SK-N-SH (cell line): ENCODE measurements around the gene ADGRF4. TPM values are rescaled to one million over a fixed set of nuclear protein-coding genes. Genes with fewer than 3 reads are reported as not detected.

Experiments
- CTCF ChIA-PET: fragments of 300-600, 350-600 bp; formaldehyde crosslinking; extraction: SDS; loops from one replicate; lab custom pipeline; 2021; lab: Yijun Ruan, JAX
- POLR2A ChIA-PET: fragments of 350-600 bp; sonication (Branson Sonifier 250); formaldehyde crosslinking; extraction: SDS; loops from one replicate; lab custom pipeline; 2020; ENCODE audit warnings: antibody characterized with exemption, inconsistent platforms; lab: Yijun Ruan, JAX
- DNase-seq: peaks from one replicate; pipeline ENCODE4 v3.0.0; 2012
- H2AFZ ChIP-seq: fragments of 200-600 bp; sonication (generic); 2 replicates; pipeline ENCODE4 v1.8.1; 2016; ENCODE audit warnings: antibody characterized with exemption, mild to moderate bottlenecking, low read depth
- H3F3A ChIP-seq: fragments of 200-600 bp; sonication (generic); replicated peaks from 2 replicates; pipeline ENCODE3; 2016; ENCODE audit warnings: antibody characterized with exemption, mild to moderate bottlenecking; ENCODE audit not compliant: insufficient read depth
- H3K27ac ChIP-seq, 2 experiments: fragments of 200-500 bp in 1 of 2; fragments of 200-600 bp in 1 of 2; sonication (Bioruptor generic) in 1 of 2; sonication (generic), shearing (Covaris generic) in 1 of 2; 2 replicates each; pipeline versions ENCODE4 v1.5.1 to v1.6.1; 2014 to 2016; ENCODE audit warnings: low read depth in 2 of 2, inconsistent platforms in 1 of 2, low read length in 1 of 2, mild to moderate bottlenecking in 1 of 2, mixed read lengths in 1 of 2
- H3K27me3 ChIP-seq: fragments of 200-600 bp; sonication (generic), shearing (Covaris generic); 2 replicates; pipeline ENCODE4 v1.6.1; 2016; ENCODE audit warnings: mixed run types; ENCODE audit not compliant: insufficient read depth
- H3K36me3 ChIP-seq, 2 experiments: fragments of 200-500 bp in 1 of 2; fragments of 200-600 bp in 1 of 2; sonication (Bioruptor generic) in 1 of 2; sonication (generic) in 1 of 2; replicated peaks in 1 of 2; 2 replicates each; pipeline versions ENCODE3 to v1.5.1; 2014 to 2016; ENCODE audit warnings: low read length in 1 of 2, mild to moderate bottlenecking in 1 of 2; ENCODE audit not compliant: insufficient read depth in 2 of 2, control insufficient read depth in 1 of 2
- H3K4me1 ChIP-seq, 2 experiments: fragments of 200-500 bp in 1 of 2; fragments of 200-600 bp in 1 of 2; sonication (Bioruptor generic) in 1 of 2; sonication (generic), shearing (Covaris generic) in 1 of 2; 2 replicates each; pipeline versions ENCODE4 v1.5.1 to v1.6.1; 2014 to 2016; ENCODE audit warnings: low read depth in 1 of 2, low read length in 1 of 2, mixed run types in 1 of 2; ENCODE audit not compliant: insufficient read depth in 2 of 2, control insufficient read depth in 1 of 2
- H3K4me2 ChIP-seq: fragments of 200-600 bp; sonication (generic), shearing (Covaris generic); 2 replicates; pipeline ENCODE4 v1.6.1; 2017; ENCODE audit warnings: mixed run types
- H3K4me3 ChIP-seq, 2 experiments: fragments of 200-500 bp in 1 of 2; fragments of 200-600 bp in 1 of 2; sonication (Bioruptor generic) in 1 of 2; sonication (generic), shearing (Covaris generic) in 1 of 2; 2 replicates each; pipeline versions ENCODE4 v1.5.1 to v1.8.1; 2014 to 2016; ENCODE audit warnings: low read depth in 2 of 2, inconsistent platforms in 1 of 2, low read length in 1 of 2, mild to moderate bottlenecking in 1 of 2, mixed read lengths in 1 of 2, moderate library complexity in 1 of 2
- H3K79me2 ChIP-seq: fragments of 200-600 bp; sonication (generic); 2 replicates; pipeline ENCODE4 v1.8.1; 2017; ENCODE audit warnings: mild to moderate bottlenecking; ENCODE audit not compliant: insufficient read depth
- H3K9ac ChIP-seq: fragments of 200-600 bp; sonication (generic); 2 replicates; pipeline ENCODE4 v1.6.1; 2017; ENCODE audit warnings: mixed run types
- H3K9me2 ChIP-seq: fragments of 200-600 bp; sonication (generic); 2 replicates; pipeline ENCODE4 v1.6.1; 2017; ENCODE audit warnings: mixed run types
- H3K9me3 ChIP-seq: fragments of 200-600 bp; sonication (generic); 2 replicates; pipeline ENCODE4 v1.6.1; 2017; ENCODE audit warnings: mixed run types, mild to moderate bottlenecking, moderate library complexity
- H4K20me1 ChIP-seq: fragments of 200-600 bp; sonication (generic); 2 replicates; pipeline ENCODE4 v1.6.1; 2017; ENCODE audit warnings: mild to moderate bottlenecking, mixed run types; ENCODE audit not compliant: insufficient read depth
- CHD2 ChIP-seq: fragments of 150-350 bp; IDR thresholded peaks from 2 replicates; pipeline ENCODE4 v1.6.1; 2018; ENCODE audit warnings: low read length; ENCODE audit not compliant: partially characterized antibody
- ELF1 ChIP-seq: IDR thresholded peaks from 2 replicates; pipeline ENCODE4 v1.4.0; 2012
- EP300 ChIP-seq, 2 experiments: IDR thresholded peaks; 2 replicates each; pipeline versions ENCODE4 v1.4.0 to v1.6.1; 2012; ENCODE audit warnings: borderline replicate concordance in 1 of 2, low read depth in 1 of 2, low read length in 1 of 2
- EZH2phosphoT487 ChIP-seq: fragments of 200-600 bp; sonication (generic); IDR thresholded peaks from 2 replicates; pipeline ENCODE4 v1.6.1; 2017; ENCODE audit warnings: low read depth, mixed run types, mild to moderate bottlenecking, antibody characterized with exemption, moderate library complexity, borderline replicate concordance
- FOSL2 ChIP-seq: IDR thresholded peaks from 2 replicates; pipeline ENCODE4 v1.4.0; 2012; ENCODE audit warnings: low read depth, mild to moderate bottlenecking, moderate library complexity, borderline replicate concordance
- FOXJ3 ChIP-seq: sonication (generic); formaldehyde crosslinking; IDR thresholded peaks from 2 replicates; pipeline ENCODE4 v1.5.1; 2020; ENCODE audit warnings: mild to moderate bottlenecking, missing genetic modification reagents
- FOXM1 ChIP-seq: IDR thresholded peaks from 2 replicates; pipeline ENCODE4 v1.4.0; 2012; ENCODE audit warnings: low read depth, mild to moderate bottlenecking
- GABPA ChIP-seq: IDR thresholded peaks from 2 replicates; pipeline ENCODE4 v1.4.0; 2012; ENCODE audit warnings: low read depth, mild to moderate bottlenecking
- IRF3 ChIP-seq: fragments of 150-350 bp; IDR thresholded peaks from 2 replicates; pipeline ENCODE4 v1.6.1; 2016; ENCODE audit warnings: mild to moderate bottlenecking, low read depth, low read length
- JUND ChIP-seq: IDR thresholded peaks from 2 replicates; pipeline ENCODE4 v1.4.0; 2012
- MEF2A ChIP-seq: IDR thresholded peaks from 2 replicates; pipeline ENCODE4 v1.4.0; 2012; ENCODE audit warnings: low read depth, borderline replicate concordance
- MXI1 ChIP-seq: IDR thresholded peaks from 2 replicates; pipeline ENCODE4 v1.6.1; 2012; ENCODE audit warnings: mild to moderate bottlenecking, low read depth, low read length, improper control_type of control experiment
- NRF1 ChIP-seq: IDR thresholded peaks from 2 replicates; pipeline ENCODE4 v1.6.1; 2012; ENCODE audit warnings: low read depth, mild to moderate bottlenecking, low read length
- PBX3 ChIP-seq: IDR thresholded peaks from 2 replicates; pipeline ENCODE4; 2012
- POLR2AphosphoS5 ChIP-seq: IDR thresholded peaks from 2 replicates; pipeline ENCODE4 v1.6.1; 2012; ENCODE audit warnings: low read depth, low read length
- RFX5 ChIP-seq: IDR thresholded peaks from 2 replicates; pipeline ENCODE4 v1.6.1; 2012; ENCODE audit warnings: mild to moderate bottlenecking, improper control_type of control experiment, low read length
- RXRA ChIP-seq: IDR thresholded peaks from 2 replicates; pipeline ENCODE4 v1.4.0; 2012; ENCODE audit warnings: low read depth, mild to moderate bottlenecking, borderline replicate concordance
- SMC3 ChIP-seq: IDR thresholded peaks from 2 replicates; pipeline ENCODE4 v1.6.1; 2012; ENCODE audit warnings: low read depth, low read length, improper control_type of control experiment
- TCF12 ChIP-seq: IDR thresholded peaks from 2 replicates; pipeline ENCODE4 v1.4.0; 2012
- USF1 ChIP-seq: IDR thresholded peaks from 2 replicates; pipeline ENCODE4 v1.4.0; 2012; ENCODE audit warnings: low read depth, borderline replicate concordance
- YY1 ChIP-seq: IDR thresholded peaks from 2 replicates; pipeline ENCODE4 v1.4.0; 2012; ENCODE audit warnings: low read depth, mild to moderate bottlenecking
- WGBS: methylation state at CpG from one replicate; pipeline ENCODE4 v1.1.6; 2017; ENCODE audit warnings: low lambda C conversion rate; 5-methylcytosine and 5-hydroxymethylcytosine counted together
- polyA plus RNA-seq, 3 experiments: library from polyadenylated mRNA; depleted of rRNA; stranded (reverse); fragments of >200 nt; gene quantifications; 2 replicates each; pipeline ENCODE4 v1.2.3, GENCODE V29; 2012

Gene ADGRF4
- polyA plus RNA-seq, 1 of the 3 experiments (the other 2 are of a cell fraction): not detected

GRCh38 chr6:47661960-47662359 lies 36.4 kb upstream of the ADGRF4 start:
- Histone ChIP-seq H3K36me3 (no peaks in the 10 kb centered on the region), H3K79me2 (no peaks in the 10 kb centered on the region), H3K4me1 (no peaks in the 10 kb centered on the region), H3K4me2 (no peak overlapping the region), H3K27ac (no peak overlapping the region), H3F3A (no peaks in the 10 kb centered on the region), H2AFZ (no peak overlapping the region), H3K9me2 (no peaks in the 10 kb centered on the region), H3K4me3 (no peak overlapping the region), H3K9ac (no peak overlapping the region), H4K20me1 (no peaks in the 10 kb centered on the region), H3K27me3 (peaks cover 37% of the 10 kb centered on the region; the same call in 1 of the 2 replicates)
- CTCF ChIA-PET: no interaction called here
- DNase-seq: no peak
- 16% methylated on average over 5 of the region's 5 CpGs for WGBS
- TF ChIP-seq MEF2A (no peak), JUND (no peak), MXI1 (no peak), IRF3 (no peak), PBX3 (no peak), EP300 (IDR thresholded peaks at IDR 0.05; ENCODE audit: borderline replicate concordance in 1 of 2, low read depth in 1 of 2, low read length in 1 of 2) (no peak), FOXJ3 (CRISPR knock-in tag) (no peak), ELF1 (no peak), EZH2phosphoT487 (no peak), FOXM1 (no peak)
- TF ChIP-seq, all 33 proteins: peak for 0
- POLR2A ChIA-PET: no interaction called here
- no peaks in the 10 kb centered on the region for H3K9me3 ChIP-seq

- TF ChIP-seq YY1 (no peak), POLR2AphosphoS5 (no peak), FOXM1 (no peak), JUND (no peak), FOXJ3 (CRISPR knock-in tag) (no peak), EP300 (IDR thresholded peaks at IDR 0.05; ENCODE audit: borderline replicate concordance in 1 of 2, low read depth in 1 of 2, low read length in 1 of 2) (no peak), NRF1 (no peak), FOSL2 (no peak), SMC3 (no peak), USF1 (no peak), MEF2A (no peak), RFX5 (no peak), EZH2phosphoT487 (no peak), TCF12 (no peak), RXRA (no peak), PBX3 (no peak), CHD2 (no peak), GABPA (no peak)
These were observed 34.7 kb upstream of the ADGRF4 start for GRCh38 chr6:47663462-47664216.

More at GRCh38 chr6:47663462-47664216, 34.7 kb upstream of the ADGRF4 start:
- Histone ChIP-seq H3K27ac (no peak overlapping the region), H3K4me2 (no peak overlapping the region), H3K79me2 (no peaks in the 10 kb centered on the region), H3K9me3 (no peaks in the 10 kb centered on the region), H3K9me2 (no peaks in the 10 kb centered on the region), H3K36me3 (no peaks in the 10 kb centered on the region), H3K4me1 (no peaks in the 10 kb centered on the region), H2AFZ (no peak overlapping the region), H3K9ac (no peak overlapping the region), H3K27me3 (peaks cover 28% of the 10 kb centered on the region; the same call in 1 of the 2 replicates), H4K20me1 (no peaks in the 10 kb centered on the region), H3K4me3 (no peak overlapping the region), H3F3A (no peaks in the 10 kb centered on the region)
- WGBS: 40% methylated on average over 12 of the region's 13 CpGs
- DNase-seq: no peak
- POLR2A ChIA-PET: no interaction called here
- CTCF ChIA-PET: interaction anchor here (0.7 kb wide), 1 partner anchor 1869 kb away, joined by 4 read pairs; no protein-coding TSS in a partner anchor
